GM23338 (cell line): ENCODE measurements around the gene TMEM255B. TPM values are rescaled to one million over a fixed set of nuclear protein-coding genes. Genes with fewer than 3 reads are reported as not detected.

Experiments used
- ATAC-seq: fragments of 200-7000 bp; cut with Tn5 transposase; 3 replicates; pipeline ENCODE4 v1.9.1; 2020
- DNase-seq: peaks from one replicate; pipeline ENCODE4 v3.0.0-alpha.2; 2015; ENCODE audit warnings: low spot score
- H2AFZ ChIP-seq: fragments of 200-600 bp; sonication (generic); 2 replicates; pipeline ENCODE4 v1.8.0; 2016; ENCODE audit warnings: antibody characterized with exemption, mild to moderate bottlenecking, moderate library complexity
- H3F3A ChIP-seq: fragments of 200-600 bp; sonication (generic); replicated peaks from 2 replicates; pipeline ENCODE4 v1.8.0; 2017; ENCODE audit warnings: antibody characterized with exemption, mixed run types, low read depth
- H3K27ac ChIP-seq: fragments of 200-600 bp; sonication (generic); 2 replicates; pipeline ENCODE4 v1.6.1; 2016; ENCODE audit warnings: low read depth
- H3K27me3 ChIP-seq: fragments of 200-600 bp; sonication (generic); 2 replicates; pipeline ENCODE4 v1.8.0; 2016; ENCODE audit warnings: mild to moderate bottlenecking, mixed run types, moderate library complexity; ENCODE audit not compliant: insufficient read depth
- H3K36me3 ChIP-seq: fragments of 200-600 bp; sonication (generic); 2 replicates; pipeline ENCODE4 v1.8.0; 2016; ENCODE audit warnings: mild to moderate bottlenecking; ENCODE audit not compliant: insufficient read depth
- H3K4me1 ChIP-seq: fragments of 200-600 bp; sonication (generic); 2 replicates; pipeline ENCODE4 v1.8.0; 2016; ENCODE audit warnings: mild to moderate bottlenecking, moderate library complexity; ENCODE audit not compliant: insufficient read depth
- H3K4me2 ChIP-seq: fragments of 200-600 bp; sonication (generic); 2 replicates; pipeline ENCODE4 v1.7.1; 2017; ENCODE audit warnings: mixed run types
- H3K4me3 ChIP-seq: fragments of 200-600 bp; sonication (generic); 2 replicates; pipeline ENCODE4 v1.6.1; 2016; ENCODE audit warnings: mixed run types
- H3K79me2 ChIP-seq: fragments of 200-600 bp; sonication (generic); replicated peaks from 2 replicates; pipeline ENCODE4 v1.8.0; 2017; ENCODE audit warnings: mild to moderate bottlenecking; ENCODE audit not compliant: insufficient read depth
- H3K9me2 ChIP-seq: fragments of 200-600 bp; sonication (generic); 2 replicates; pipeline ENCODE4 v1.8.0; 2017; ENCODE audit not compliant: insufficient read depth
- H4K20me1 ChIP-seq: fragments of 200-600 bp; sonication (generic); replicated peaks from 2 replicates; pipeline ENCODE4 v1.8.0; 2017; ENCODE audit warnings: mild to moderate bottlenecking; ENCODE audit not compliant: insufficient read depth
- H3K27ac Mint-ChIP-seq: 2 replicates; pipeline ENCODE4 v1.8.0; 2020; ENCODE audit warnings: inconsistent platforms, mild to moderate bottlenecking, moderate library complexity, mixed read lengths
- H3K27me3 Mint-ChIP-seq: 3 replicates; pipeline ENCODE4 v1.8.0; 2022; ENCODE audit warnings: low read depth, mild to moderate bottlenecking, moderate library complexity, mixed read lengths, inconsistent platforms; ENCODE audit not compliant: insufficient read depth, poor library complexity
- H3K36me3 Mint-ChIP-seq: 3 replicates; pipeline ENCODE4 v1.8.0; 2021; ENCODE audit warnings: low read depth, mild to moderate bottlenecking, inconsistent platforms, moderate library complexity, mixed read lengths
- H3K4me1 Mint-ChIP-seq: 3 replicates; pipeline ENCODE4 v1.8.0; 2020; ENCODE audit warnings: mild to moderate bottlenecking, inconsistent platforms, mixed read lengths
- H3K4me3 Mint-ChIP-seq: 3 replicates; pipeline ENCODE4 v1.8.0; 2021; ENCODE audit warnings: moderate library complexity, mild to moderate bottlenecking, inconsistent platforms, mixed read lengths
- H3K9me3 Mint-ChIP-seq: 3 replicates; pipeline ENCODE4 v1.8.0; 2020; ENCODE audit warnings: moderate library complexity, mild to moderate bottlenecking, inconsistent platforms, mixed read lengths
- CREB1 ChIP-seq: fragments of 250-450 bp; sonication (Bioruptor Pico); IDR thresholded peaks from 2 replicates; pipeline ENCODE4 v1.5.0; 2020; ENCODE audit warnings: low read depth, mild to moderate bottlenecking, moderate library complexity
- CTCF ChIP-seq, 2 experiments: fragments of 200-600 bp in 1 of 2; sonication (generic) in 1 of 2; conservative IDR thresholded peaks; 2 replicates each; pipeline versions ENCODE4 v1.5.1 to v1.6.1; 2016 to 2017; ENCODE audit warnings: antibody characterized with exemption in 2 of 2, low read depth in 2 of 2, mild to moderate bottlenecking in 2 of 2, moderate library complexity in 1 of 2
- ETS1 ChIP-seq: IDR thresholded peaks from 2 replicates; pipeline ENCODE4 v1.6.1; 2016; ENCODE audit warnings: antibody characterized with exemption
- EZH2 ChIP-seq: fragments of 200-600 bp; sonication (generic); IDR thresholded peaks from one replicate; pipeline ENCODE4 v1.8.0; 2017; ENCODE audit warnings: antibody characterized with exemption, mild to moderate bottlenecking, low read depth; ENCODE audit not compliant: unreplicated experiment
- EZH2phosphoT487 ChIP-seq: fragments of 200-600 bp; sonication (generic); IDR thresholded peaks from one replicate; pipeline ENCODE4 v1.8.1; 2018; ENCODE audit warnings: antibody characterized with exemption; ENCODE audit not compliant: unreplicated experiment
- JUNB ChIP-seq: IDR thresholded peaks from one replicate; pipeline ENCODE4 v1.6.1; 2016; ENCODE audit warnings: antibody characterized with exemption; ENCODE audit not compliant: unreplicated experiment
- NANOG ChIP-seq: IDR thresholded peaks from 2 replicates; pipeline ENCODE4 v1.6.1; 2016; ENCODE audit warnings: antibody characterized with exemption, borderline replicate concordance
- POLR2AphosphoS5 ChIP-seq: IDR thresholded peaks from 2 replicates; pipeline ENCODE4 v1.6.1; 2016; ENCODE audit warnings: antibody characterized with exemption, low read depth
- REST ChIP-seq: IDR thresholded peaks from one replicate; pipeline ENCODE4 v1.6.1; 2018; ENCODE audit warnings: antibody characterized with exemption; ENCODE audit not compliant: unreplicated experiment
- STAT1 ChIP-seq: IDR thresholded peaks from one replicate; pipeline ENCODE4 v1.6.1; 2016; ENCODE audit warnings: antibody characterized with exemption; ENCODE audit not compliant: unreplicated experiment
- ZNF114 ChIP-seq: fragments of 250-450 bp; sonication (Bioruptor Pico); IDR thresholded peaks from 2 replicates; pipeline ENCODE4 v1.5.0; 2020; ENCODE audit warnings: mild to moderate bottlenecking, moderate library complexity
- ZNF331 ChIP-seq: fragments of 250-450 bp; sonication (Bioruptor Pico); IDR thresholded peaks from 2 replicates; pipeline ENCODE4 v1.5.0; 2020; ENCODE audit warnings: low read depth, mild to moderate bottlenecking, moderate library complexity
- ZNF462 ChIP-seq: fragments of 250-450 bp; sonication (Bioruptor Pico); IDR thresholded peaks from 2 replicates; pipeline ENCODE4 v1.5.0; 2020; ENCODE audit warnings: mild to moderate bottlenecking, moderate library complexity
- polyA plus RNA-seq: library from polyadenylated mRNA; unstranded; fragments of >200 nt; fragmentation: Nextera tagmentation; extraction: Ambion mirVana; gene quantifications from 2 replicates; pipeline ENCODE4 v1.2.1, GENCODE V29; 2016
- total RNA-seq: library from RNA; depleted of rRNA; stranded (reverse); fragments of >200 nt; shearing (Covaris generic); gene quantifications from 2 replicates; pipeline ENCODE4 v1.2.3, GENCODE V29; 2014

The TMEM255B gene
- total and polyA plus RNA-seq, 2 experiments from 2014 or later: 0.69 to 4.4 TPM

GRCh38 chr13:113749507-113749906 is 9.5 kb upstream of the TMEM255B start:
- H3K4me3 ChIP-seq: no peak overlapping the region
- no peaks in the 10 kb centered on the region for H3K4me1 ChIP-seq
- peaks cover 14% of the 10 kb centered on the region; the same call in 2 of the 3 replicates for H3K36me3 Mint-ChIP-seq
- ATAC-seq: no peak
- no peak overlapping the region for H3K27ac Mint-ChIP-seq
- DNase-seq: no peak
- no peaks in the 10 kb centered on the region for H3K27me3 ChIP-seq
- H3K4me3 Mint-ChIP-seq: no peak overlapping the region
- H3K36me3 ChIP-seq: no peaks in the 10 kb centered on the region
- no peaks in the 10 kb centered on the region for H3K79me2 ChIP-seq
- TF ChIP-seq POLR2AphosphoS5 (no peak), ETS1 (no peak), ZNF331 (CRISPR knock-in tag) (no peak), ZNF114 (no peak), STAT1 (no peak), EZH2 (no peak), NANOG (no peak), JUNB (no peak), EZH2phosphoT487 (no peak), ZNF462 (CRISPR knock-in tag) (no peak), REST (no peak), CREB1 (CRISPR knock-in tag) (no peak), CTCF (conservative IDR thresholded peaks at IDR 0.05; ENCODE audit: low read depth in 2 of 2) (no peak)
- peaks cover 25% of the 10 kb centered on the region for H3F3A ChIP-seq
- H3K27me3 Mint-ChIP-seq: peaks cover 18% of the 10 kb centered on the region
- peaks cover 4% of the 10 kb centered on the region; the same call in 1 of the 2 replicates for H3K9me2 ChIP-seq
- no peak overlapping the region for H3K27ac ChIP-seq
- no peak overlapping the region for H2AFZ ChIP-seq
- no peaks in the 10 kb centered on the region for H4K20me1 ChIP-seq
- H3K9me3 Mint-ChIP-seq: peaks cover 18% of the 10 kb centered on the region
- H3K4me2 ChIP-seq: no peak overlapping the region
- peaks cover 3% of the 10 kb centered on the region; the same call in 1 of the 3 replicates for H3K4me1 Mint-ChIP-seq
